ENCODE measurements around the gene CACFD1.
"Not testable (repeated sequence)": the region's sequence is repeated elsewhere in the genome, so short reads cannot be mapped to it uniquely, and the experiment has no call there.

Gene CACFD1

DNA sequence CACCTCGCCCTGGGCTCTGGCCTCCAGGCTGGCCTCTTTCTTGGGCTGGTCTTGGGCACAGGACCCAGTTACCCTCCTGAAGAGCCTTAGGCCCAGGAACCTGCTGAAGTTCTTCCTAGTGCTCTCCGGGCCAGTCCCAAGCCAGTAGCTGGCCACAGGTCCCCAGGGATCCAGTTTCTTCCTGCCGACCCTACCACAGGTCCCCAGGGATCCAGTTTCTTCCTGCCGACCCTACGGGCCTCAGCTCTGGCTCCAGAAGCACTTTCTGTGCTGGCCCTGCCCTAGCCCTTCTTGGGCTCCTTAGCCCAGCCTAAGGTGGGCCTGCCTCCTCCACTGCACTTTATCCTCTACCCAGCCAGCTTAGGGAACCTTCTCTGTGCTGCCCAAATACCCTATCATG lies 18.2 kb upstream of the CACFD1 start:
- no peak for DNase-seq

DNA sequence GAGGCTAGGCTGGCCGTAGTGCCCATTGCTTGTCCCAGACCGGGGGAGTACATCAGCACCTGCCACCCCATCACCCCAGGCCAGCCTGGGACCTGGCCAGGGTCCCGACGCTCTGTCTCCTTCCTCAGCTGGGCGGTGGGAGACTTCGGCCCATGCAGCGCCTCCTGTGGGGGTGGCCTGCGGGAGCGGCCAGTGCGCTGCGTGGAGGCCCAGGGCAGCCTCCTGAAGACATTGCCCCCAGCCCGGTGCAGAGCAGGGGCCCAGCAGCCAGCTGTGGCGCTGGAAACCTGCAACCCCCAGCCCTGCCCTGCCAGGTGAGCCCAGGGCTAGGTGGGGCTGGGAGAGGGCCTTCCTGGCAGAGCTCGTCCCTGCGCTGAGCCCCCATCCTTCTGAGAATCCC lies 16.5 kb upstream of the CACFD1 start:
- no peak for DNase-seq

DNA sequence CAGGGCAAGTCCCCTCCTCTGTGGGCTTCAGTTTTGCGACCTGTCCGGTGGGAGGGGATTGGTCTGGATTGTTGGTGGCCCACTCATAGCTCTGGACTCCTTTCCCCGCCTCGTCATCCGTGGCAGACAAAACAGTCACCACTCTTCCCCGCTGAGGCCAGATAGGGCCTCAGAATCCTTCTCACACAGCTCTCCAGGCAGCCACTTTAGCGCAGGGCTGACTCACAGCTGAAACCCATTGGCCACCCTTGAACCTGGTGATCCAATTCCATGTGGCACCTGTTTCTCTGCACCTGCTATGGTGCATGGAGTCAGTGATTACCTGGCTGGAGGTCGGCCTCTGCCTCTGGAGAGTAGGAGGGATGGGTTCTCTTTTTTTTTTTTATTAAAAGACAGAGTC lies 15.8 kb upstream of the CACFD1 start:
- peak; percentile 70 for DNase-seq

DNA sequence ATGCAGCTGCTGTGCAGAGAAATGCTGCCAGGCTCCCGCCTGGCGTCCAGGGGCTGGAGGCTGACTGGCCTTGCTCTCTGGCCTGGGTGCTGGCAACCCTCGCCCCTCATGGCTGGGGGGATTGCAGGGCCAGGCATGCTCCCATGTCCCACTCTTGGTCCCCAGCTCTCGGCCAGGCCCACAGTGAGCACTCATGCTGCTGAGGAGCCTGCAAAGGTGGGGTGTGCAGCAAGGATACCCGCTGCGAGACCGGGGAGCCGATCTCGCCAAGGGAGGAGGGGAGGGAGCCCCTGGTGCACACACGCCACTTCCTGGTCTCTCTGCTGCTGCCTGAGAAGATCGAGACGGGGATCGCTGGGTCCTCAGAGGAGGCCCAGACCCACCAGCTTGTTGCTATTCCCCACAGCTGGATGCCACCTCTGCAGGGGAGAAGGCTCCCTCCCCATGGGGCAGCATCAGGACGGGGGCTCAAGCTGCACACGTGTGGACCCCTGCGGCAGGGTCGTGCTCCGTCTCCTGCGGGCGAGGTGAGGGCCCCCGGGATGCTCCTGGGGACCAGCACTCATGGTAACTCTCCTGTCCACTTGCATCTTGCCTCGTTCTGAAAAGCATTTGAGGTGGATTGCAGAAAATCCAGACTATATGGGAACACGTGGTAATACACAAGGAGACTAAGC lies 14.3 kb upstream of the CACFD1 start:
- DNase-seq, result no peak

DNA sequence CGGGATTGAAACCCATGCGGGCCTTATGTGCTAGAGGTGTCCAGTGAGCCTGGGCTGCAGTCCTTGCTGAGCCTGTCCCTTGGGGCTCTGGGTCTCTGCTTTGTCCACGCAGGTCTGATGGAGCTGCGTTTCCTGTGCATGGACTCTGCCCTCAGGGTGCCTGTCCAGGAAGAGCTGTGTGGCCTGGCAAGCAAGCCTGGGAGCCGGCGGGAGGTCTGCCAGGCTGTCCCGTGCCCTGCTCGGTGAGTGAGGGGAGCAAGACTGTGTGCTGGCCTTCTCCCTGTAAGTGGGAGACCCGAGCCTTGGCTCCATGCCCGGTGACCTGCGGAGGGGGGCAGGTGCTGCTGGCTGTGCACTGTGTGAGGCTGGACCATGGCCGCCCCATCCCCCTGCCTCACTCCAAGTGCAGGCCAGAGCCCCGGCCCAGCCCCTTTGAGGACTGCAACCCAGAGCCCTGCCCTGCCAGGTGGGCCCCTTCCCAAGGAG lies 11.2 kb upstream of the CACFD1 start:
- no peak for DNase-seq

DNA sequence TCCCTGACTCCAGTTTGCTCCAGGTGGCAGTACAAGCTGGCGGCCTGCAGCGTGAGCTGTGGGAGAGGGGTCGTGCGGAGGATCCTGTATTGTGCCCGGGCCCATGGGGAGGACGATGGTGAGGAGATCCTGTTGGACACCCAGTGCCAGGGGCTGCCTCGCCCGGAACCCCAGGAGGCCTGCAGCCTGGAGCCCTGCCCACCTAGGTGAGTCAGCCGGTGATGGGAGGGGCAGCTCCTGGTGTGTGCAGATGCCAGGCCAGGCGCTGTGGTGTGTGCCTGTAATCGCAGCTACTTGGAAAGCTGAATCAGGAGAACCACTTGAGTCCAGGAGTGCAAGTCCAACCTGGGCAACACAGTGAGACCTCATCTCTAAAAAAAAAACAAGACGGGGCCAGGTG lies 10.0 kb upstream of the CACFD1 start:
- no peak for DNase-seq

DNA sequence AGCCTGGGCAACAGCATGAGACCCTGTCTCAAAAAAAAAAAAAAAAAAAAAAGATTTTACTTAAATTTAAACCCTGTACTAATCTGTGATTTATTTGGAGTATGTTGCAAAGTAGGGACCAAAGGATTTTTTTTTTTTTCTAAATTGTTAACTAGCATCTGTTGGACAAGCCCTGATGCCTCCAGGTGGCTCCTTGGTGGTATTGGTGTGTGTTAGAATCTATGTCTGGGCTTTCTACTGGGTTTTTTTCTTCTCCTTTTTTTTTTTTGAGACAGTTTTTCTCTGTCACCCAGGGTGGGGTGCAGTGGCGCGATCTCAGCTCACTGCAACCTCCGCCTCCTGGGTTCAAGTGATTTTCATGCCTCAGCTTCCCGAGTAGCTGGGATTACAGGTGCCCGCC lies 7.9 kb upstream of the CACFD1 start:
- not testable (repeated sequence) for DNase-seq

DNA sequence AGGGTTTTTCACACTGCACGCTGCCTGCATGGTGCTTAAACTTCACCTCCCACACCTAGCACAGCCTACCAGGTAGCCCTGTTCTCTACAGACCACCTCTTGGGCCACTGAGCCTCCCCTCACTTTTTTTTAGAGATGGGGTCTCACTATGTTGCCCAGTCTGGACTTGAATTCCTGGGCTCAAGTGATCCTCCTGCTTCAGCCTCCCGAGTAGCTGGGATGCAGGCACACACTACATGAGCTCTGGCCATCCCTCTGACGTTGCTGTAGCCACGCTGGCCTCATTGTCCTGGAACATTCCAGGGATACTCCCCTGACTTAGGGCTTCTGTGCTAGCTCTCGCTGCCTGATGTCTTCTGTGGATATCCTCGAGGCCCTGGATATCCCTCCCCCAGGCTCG lies 7.2 kb upstream of the CACFD1 start:
- no peak for DNase-seq

DNA sequence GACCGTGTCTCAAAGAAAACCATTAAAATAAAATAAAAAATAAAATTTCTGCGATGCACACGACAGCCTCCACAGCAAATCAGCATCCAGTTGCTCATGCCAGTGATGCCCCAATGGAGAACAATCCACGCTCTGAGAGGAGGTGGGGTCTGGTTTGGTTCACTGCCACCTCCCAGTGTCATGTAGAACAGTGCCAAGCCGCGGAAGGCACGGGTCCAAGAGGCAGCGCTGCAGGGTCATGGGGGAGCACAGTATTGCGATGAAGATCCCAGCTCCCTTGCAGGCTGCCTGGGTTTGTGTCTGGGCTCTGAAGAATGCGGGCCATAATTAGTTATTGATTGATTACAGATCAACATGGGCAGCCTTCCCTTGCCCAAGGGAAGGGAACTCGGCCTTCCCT lies 6.1 kb upstream of the CACFD1 start:
- DNase-seq, result no peak

DNA sequence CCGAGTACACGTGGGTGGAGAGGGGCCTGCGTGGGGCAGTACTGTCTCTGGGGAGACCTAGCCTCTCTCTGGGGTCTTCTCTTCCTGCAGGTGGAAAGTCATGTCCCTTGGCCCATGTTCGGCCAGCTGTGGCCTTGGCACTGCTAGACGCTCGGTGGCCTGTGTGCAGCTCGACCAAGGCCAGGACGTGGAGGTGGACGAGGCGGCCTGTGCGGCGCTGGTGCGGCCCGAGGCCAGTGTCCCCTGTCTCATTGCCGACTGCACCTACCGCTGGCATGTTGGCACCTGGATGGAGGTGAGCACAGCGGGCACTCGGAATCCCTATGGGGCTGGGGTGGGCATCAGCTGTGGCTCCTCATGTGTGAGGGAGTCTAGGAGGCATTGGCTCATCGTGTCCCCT lies 5.5 kb upstream of the CACFD1 start:
- DNase-seq, result no peak

DNA sequence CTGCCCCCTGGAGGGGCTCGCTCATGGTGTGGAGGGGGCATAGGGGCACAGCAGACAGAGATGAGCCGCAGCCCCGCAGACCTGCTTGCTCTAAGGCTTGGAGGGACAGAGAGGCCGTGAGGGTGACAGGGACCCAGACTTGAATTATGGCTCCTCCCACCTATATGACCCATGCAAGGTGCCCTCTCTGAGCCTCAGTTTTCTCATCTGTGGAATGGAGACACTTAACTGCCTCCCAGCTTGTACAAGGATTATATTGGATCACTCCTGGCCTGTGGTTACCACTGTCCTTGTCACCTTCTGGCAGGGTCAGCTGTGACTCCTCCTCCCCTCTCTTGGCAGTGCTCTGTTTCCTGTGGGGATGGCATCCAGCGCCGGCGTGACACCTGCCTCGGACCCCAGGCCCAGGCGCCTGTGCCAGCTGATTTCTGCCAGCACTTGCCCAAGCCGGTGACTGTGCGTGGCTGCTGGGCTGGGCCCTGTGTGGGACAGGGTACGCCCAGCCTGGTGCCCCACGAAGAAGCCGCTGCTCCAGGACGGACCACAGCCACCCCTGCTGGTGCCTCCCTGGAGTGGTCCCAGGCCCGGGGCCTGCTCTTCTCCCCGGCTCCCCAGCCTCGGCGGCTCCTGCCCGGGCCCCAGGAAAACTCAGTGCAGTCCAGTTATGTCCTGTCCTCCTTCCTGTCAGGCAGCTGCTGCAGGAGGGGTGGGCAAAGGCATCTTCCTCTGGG lies 4.7 kb upstream of the CACFD1 start:
- no peak for DNase-seq

DNA sequence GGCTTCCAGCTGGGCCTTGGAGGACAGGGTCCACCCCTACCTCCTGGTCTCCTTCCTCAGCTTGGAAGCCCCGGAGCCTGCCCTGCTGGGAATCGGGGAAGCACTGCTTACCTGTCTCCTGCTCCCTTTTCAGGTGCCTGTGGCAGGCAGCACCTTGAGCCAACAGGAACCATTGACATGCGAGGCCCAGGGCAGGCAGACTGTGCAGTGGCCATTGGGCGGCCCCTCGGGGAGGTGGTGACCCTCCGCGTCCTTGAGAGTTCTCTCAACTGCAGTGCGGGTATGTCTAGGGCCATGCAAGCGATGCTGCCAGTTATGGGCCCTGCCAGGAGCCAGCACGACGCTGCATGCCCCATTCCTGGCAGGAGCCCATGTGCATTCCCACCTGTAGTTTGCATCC lies 3.8 kb upstream of the CACFD1 start:
- DNase-seq, result no peak

DNA sequence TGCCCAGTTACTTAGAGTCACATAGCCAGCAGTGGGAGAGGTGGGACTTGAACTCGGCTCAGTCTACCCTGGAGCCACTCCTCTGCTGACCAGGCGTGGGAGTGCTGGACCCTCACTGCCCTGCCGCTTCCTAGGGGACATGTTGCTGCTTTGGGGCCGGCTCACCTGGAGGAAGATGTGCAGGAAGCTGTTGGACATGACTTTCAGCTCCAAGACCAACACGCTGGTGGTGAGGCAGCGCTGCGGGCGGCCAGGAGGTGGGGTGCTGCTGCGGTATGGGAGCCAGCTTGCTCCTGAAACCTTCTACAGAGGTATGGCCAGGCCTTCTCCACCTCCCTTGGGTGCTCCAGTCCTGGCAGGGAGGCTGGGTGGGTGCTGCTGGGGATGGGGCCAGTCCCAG lies 3.4 kb upstream of the CACFD1 start:
- DNase-seq, result no peak

DNA sequence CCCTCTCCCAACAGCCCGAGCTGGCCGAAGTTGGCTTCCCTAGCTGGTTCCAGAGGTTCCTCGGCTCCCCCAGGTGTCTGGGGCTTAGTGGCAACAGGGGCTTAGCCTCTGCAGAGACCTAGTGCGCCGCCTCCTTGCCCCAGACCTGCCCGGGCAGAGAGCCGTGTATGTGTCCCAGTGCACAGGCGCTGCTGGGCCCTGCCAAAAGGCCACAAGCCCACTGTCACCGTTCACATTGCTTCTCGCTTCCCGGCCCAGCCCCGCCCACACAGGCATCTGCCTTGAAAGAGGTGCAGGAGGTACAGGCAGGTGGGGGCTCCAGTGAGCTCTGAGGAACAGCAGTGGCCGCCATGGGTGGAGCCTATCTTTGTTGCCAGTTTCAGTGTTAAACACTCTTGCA lies 2.5 kb upstream of the CACFD1 start:
- no peak for DNase-seq

DNA sequence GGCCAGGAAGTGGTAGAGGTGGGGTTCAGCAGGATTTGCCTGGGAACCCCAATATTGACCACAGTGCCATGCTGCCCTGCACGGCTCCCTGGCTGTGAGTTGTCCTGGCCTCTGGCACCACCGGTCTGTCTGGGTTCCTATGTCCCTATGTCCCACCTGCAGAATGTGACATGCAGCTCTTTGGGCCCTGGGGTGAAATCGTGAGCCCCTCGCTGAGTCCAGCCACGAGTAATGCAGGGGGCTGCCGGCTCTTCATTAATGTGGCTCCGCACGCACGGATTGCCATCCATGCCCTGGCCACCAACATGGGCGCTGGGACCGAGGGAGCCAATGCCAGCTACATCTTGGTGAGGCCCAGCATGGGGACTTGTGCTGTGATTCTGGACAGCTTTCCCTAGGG lies 2.0 kb upstream of the CACFD1 start:
- DNase-seq, result no peak

DNA sequence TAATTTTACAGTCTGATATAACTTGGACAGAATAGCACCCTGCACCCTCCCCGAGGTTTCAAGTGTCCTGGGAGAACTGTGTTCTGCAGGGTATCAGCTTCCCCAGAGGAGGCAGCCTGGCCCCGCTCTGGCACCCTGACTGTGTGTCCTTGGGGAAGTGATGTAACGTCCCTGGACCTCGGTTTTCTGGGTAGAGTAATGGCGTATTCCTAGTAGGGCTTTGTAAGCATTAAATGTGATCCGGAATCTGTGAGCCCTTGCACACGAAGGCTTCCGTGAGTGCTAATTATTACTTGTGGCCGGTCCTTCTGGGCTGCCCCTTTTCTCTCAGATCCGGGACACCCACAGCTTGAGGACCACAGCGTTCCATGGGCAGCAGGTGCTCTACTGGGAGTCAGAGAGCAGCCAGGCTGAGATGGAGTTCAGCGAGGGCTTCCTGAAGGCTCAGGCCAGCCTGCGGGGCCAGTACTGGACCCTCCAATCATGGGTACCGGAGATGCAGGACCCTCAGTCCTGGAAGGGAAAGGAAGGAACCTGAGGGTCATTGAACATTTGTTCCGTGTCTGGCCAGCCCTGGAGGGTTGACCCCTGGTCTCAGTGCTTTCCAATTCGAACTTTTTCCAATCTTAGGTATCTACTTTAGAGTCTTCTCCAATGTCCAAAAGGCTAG lies 1.0 kb upstream of the CACFD1 start:
- DNase-seq, result peak; percentile 4

DNA sequence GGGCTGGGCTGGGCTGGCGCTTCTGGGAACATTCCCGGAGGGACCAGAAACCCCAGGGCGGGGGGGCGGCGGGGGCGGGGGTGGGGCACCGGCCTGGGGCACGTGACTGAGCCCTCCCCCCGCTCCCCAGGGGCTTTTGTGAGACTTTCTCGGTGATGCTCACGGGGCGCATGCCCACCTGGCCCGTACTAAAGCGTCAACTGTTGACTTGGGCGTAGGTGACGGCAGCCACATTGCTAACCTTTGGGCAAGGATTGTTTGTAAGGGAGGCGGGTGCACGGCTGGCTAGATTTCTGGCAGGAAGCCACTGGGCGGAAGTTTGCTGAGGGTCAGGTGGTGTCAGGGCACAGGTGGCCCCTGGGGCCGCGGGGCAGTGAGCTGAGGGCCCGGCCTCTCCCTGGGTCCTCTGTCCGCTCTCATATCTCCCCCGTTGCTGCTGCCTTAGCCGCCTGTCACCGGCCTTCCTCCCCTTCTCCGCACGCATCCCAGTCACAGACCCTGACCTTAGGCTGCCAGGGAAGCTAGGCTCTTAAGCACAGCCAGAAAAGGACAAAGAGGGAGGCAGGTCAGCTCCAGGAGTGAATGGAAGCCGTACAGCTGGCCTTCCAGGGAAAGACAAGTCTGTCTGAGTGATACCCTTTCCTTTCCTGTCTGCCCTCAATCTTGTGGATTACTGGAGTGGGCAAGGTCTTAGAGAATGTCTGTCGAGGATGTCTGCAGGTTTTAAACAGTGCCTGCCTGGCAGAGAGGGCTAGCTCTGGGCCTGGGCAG lies 812 bp downstream of the CACFD1 start:
- DNase-seq, result peak; percentile 86

DNA sequence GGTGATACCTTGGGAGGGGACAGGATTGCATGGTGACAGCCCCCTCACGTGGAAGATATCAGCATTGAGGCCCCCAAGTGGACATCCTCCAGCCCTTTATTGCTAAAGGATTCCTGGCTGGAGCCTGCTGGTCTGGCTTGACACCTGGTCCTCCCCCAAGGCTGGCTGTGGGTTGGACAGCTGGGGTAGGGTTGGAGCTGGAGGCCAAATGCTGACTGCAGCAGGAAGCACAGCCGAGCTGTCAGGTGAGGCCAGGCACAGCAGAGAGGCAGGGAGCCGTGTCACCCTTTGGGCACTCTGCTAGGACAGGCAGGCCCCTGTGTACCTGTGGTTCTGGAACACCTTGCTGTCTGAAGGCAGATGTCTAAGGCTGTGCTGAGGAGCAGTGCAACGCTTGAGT lies 2.2 kb downstream of the CACFD1 start:
- DNase-seq, result no peak

DNA sequence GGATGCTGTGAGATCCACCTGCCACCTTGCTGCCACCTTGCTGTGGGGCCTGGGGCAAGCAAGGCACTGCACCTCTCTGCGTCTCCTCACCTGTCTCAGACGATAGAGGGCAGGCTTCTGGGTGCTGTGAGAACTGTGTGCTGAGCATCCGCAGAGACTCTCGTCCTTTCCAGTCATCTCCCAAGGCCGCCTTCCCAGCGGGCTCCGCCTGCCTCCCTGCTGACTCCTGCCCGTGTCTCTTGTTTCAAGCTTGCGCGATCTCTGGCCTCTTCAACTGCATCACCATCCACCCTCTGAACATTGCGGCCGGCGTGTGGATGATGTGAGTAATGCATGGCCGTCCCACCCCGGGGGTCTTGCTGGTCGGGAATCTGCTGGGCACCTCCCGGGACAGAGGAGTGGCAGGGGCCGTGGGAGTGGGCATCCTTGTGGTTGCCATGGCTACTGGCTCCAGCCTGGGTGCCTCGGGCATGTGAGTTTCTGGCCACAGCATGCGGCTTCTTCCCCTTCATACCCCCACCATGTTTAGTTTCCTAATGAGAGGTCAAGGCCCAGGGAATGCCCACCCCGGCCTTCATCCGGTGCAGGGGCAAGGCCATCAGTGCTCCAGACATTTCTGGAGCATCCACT lies 3.6 kb downstream of the CACFD1 start:
- DNase-seq, result no peak

DNA sequence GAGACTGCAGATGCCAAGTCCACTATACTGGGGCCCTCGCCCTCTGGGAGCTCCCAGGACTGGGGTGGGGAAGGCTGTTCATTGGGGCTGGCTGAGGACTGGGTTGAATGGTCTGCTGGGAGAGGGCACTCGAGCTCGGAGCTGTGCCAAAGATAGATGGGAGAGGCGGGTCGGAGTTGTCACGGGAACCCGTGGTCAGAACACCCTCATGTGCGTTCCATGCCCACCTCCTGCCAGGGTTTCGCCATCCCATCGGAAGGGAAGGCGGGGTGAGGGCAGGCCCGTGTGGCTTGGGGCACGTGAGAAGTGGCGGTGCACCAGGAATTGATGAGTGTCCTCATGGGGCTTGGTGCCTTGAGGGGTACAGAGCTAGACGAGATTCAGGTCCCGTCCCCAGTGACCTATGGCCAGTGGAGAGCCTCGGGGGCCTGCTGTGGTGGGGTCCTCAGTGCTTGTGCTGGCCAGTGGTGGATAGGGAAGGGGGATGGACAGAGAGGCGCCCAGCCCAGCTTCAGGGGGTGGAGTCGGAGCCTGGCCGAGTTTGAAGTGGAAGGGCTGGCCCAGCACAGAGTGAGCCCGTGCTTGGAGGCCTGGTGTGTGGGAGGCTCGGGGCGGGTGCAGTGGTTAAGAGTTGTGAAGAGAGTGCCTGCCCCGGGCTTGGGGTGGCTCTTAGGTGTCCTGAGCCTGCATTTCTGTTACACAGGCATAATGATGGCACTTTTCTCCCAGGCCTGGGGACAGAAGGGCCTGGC lies 4.3 kb downstream of the CACFD1 start:
- DNase-seq, result no peak

DNA sequence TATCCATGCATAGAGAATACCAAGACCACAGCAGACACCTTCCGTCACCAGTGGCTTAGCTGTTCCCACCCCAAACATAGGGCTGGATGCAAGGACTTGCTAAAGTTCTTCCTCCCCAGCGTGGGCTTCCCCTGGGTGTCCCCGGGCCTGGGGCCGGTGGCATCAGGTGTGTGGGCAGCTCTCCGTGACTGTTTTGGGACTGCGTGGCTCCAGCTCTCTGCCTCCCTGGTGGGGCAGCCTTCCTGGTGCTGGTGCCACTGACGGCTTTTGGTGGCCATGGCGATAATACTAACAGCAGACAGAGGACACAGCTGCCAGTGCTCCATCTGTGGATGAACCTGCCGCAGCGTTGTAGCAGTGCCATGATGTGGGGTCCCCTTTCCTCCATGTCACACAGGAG lies 4.9 kb downstream of the CACFD1 start:
- DNase-seq, result no peak

DNA sequence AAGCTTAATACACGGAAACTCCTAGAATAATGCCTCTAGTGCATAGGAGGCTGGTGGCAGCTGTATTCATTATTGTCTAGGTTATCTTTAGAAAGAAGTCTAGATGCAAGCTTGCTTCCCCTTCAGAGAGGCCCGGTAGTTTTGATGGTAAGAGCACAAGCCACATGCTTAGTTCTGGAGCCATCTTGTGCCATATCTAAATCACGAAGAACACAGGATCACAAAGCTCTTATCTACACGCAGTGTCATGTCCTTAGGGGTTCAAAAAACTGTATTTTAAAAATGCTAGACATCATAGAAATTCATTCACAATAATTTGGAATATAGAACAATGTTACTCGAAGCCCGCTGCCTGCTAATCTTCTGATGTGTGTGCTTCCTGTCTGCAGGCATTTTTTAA lies 6.2 kb downstream of the CACFD1 start:
- DNase-seq, result no peak

All from NCI-H774 (cell line).